ENCODE data around the gene PBX4. TPM values are rescaled to one million over a fixed set of nuclear protein-coding genes. Genes with fewer than 3 reads are reported as not detected.

PBX4 gene
- total RNA-seq, 1 donor from 2014 or later, result 0.93 TPM

DNA sequence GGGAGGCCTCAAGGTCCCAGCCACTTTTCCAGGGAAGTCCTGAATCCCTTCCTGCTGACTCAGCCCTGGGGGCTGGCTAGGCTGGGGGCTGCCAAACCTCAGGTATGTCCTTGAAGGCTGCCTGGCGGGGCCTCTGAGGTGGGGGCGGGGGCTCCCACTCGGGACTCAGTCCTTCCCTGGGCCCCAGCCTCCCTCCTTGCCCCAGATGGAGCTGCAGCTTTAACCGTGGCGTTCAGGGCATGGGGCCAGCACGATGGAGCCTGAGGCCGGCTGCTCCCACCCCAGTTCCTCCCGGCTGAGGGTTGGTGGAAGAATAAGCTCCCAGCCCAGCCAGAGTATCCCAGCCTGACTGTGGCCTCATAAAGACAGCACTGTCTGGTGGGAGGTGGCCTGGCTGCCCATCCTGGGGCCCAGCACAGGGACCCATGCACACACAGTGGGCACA lies 68.0 kb downstream of the PBX4 start:
- H3K27me3 ChIP-seq (ENCODE audit: insufficient read depth, low read length), result peaks cover 8% of the 10 kb centered on the region
- no peaks in the 10 kb centered on the region for H3K9me3 ChIP-seq (ENCODE audit: insufficient read depth, low read depth, low read length)
- peaks cover 6% of the 10 kb centered on the region for H3K36me3 Mint-ChIP-seq (ENCODE audit: low read depth, unreplicated experiment)
- DNase-seq (ENCODE audit: low read depth) (peak; percentile 86), FAIRE-seq (no peak)
- H3K4me1 Mint-ChIP-seq (ENCODE audit: low read depth, unreplicated experiment), result peaks cover 16% of the 10 kb centered on the region
- H3K27ac Mint-ChIP-seq (ENCODE audit: unreplicated experiment), result no peak overlapping the region
- TF ChIP-seq EZH2 (IDR thresholded peaks at IDR 0.05; ENCODE audit: insufficient read depth, low read length) (no peak), CTCF (IDR thresholded peaks at IDR 0.05; ENCODE audit: insufficient read depth, low read depth, low read length) (no peak)
- no peak overlapping the region for H3K4me3 Mint-ChIP-seq (ENCODE audit: unreplicated experiment)
- no peak overlapping the region for H3K9ac ChIP-seq (ENCODE audit: low read length)
- no peaks in the 10 kb centered on the region for H3K79me2 ChIP-seq (ENCODE audit: insufficient read depth, low read length)
- no peaks in the 10 kb centered on the region for H3K9me3 Mint-ChIP-seq (ENCODE audit: unreplicated experiment)
- peak overlapping the region; percentile 58 for H3K4me2 ChIP-seq (ENCODE audit: low read length)
- peaks cover 10% of the 10 kb centered on the region for H3K27me3 Mint-ChIP-seq (ENCODE audit: low read depth, unreplicated experiment)
- no peaks in the 10 kb centered on the region for H4K20me1 ChIP-seq (ENCODE audit: insufficient read depth, low read length)
- H3K4me1 ChIP-seq (ENCODE audit: insufficient read depth, low read length), result peaks cover 7% of the 10 kb centered on the region
- no peak overlapping the region for H3K27ac ChIP-seq (ENCODE audit: low read depth, low read length)
- no peaks in the 10 kb centered on the region for H3K36me3 ChIP-seq (ENCODE audit: insufficient read depth, low read length)
- H2AFZ ChIP-seq (ENCODE audit: low read depth, low read length), result no peak overlapping the region
- no peak overlapping the region for H3K4me3 ChIP-seq (ENCODE audit: insufficient read depth, low read depth, low read length)

- H3K27me3 Mint-ChIP-seq (ENCODE audit: low read depth, unreplicated experiment), result peaks cover 10% of the 10 kb centered on the region
- no peak for FAIRE-seq
Measured at GRCh38 chr19:19549804-19550464, 68.6 kb downstream of the PBX4 start.

More at GRCh38 chr19:19549804-19550464, 68.6 kb downstream of the PBX4 start:
- peaks cover 6% of the 10 kb centered on the region for H3K36me3 Mint-ChIP-seq (ENCODE audit: low read depth, unreplicated experiment)
- peak overlapping the region; percentile 58 for H3K4me2 ChIP-seq (ENCODE audit: low read length)
- H3K27ac ChIP-seq (ENCODE audit: low read depth, low read length), result no peak overlapping the region
- DNase-seq (ENCODE audit: low read depth), result no peak
- H3K36me3 ChIP-seq (ENCODE audit: insufficient read depth, low read length), result no peaks in the 10 kb centered on the region
- no peaks in the 10 kb centered on the region for H3K79me2 ChIP-seq (ENCODE audit: insufficient read depth, low read length)
- no peak overlapping the region for H3K9ac ChIP-seq (ENCODE audit: low read length)
- peaks cover 16% of the 10 kb centered on the region for H3K4me1 Mint-ChIP-seq (ENCODE audit: low read depth, unreplicated experiment)
- TF ChIP-seq EZH2 (IDR thresholded peaks at IDR 0.05; ENCODE audit: insufficient read depth, low read length), result no peak
- TF ChIP-seq CTCF (IDR thresholded peaks at IDR 0.05; ENCODE audit: insufficient read depth, low read depth, low read length), result no peak
- no peak overlapping the region for H3K4me3 ChIP-seq (ENCODE audit: insufficient read depth, low read depth, low read length)
- no peaks in the 10 kb centered on the region for H3K9me3 Mint-ChIP-seq (ENCODE audit: unreplicated experiment)
- H3K27ac Mint-ChIP-seq (ENCODE audit: unreplicated experiment), result no peak overlapping the region
- H3K4me1 ChIP-seq (ENCODE audit: insufficient read depth, low read length), result peaks cover 7% of the 10 kb centered on the region
- H2AFZ ChIP-seq (ENCODE audit: low read depth, low read length), result no peak overlapping the region
- H3K4me3 Mint-ChIP-seq (ENCODE audit: unreplicated experiment), result no peak overlapping the region
- no peaks in the 10 kb centered on the region for H4K20me1 ChIP-seq (ENCODE audit: insufficient read depth, low read length)
- H3K9me3 ChIP-seq (ENCODE audit: insufficient read depth, low read depth, low read length), result no peaks in the 10 kb centered on the region
- peaks cover 8% of the 10 kb centered on the region for H3K27me3 ChIP-seq (ENCODE audit: insufficient read depth, low read length)

All from astrocyte (in vitro differentiated cells and primary cell).